PC-3 (cell line): ENCODE measurements around the gene TSKS.

Experiments
- CTCF ChIP-seq: fragments of 300-600 bp; sonication (generic); conservative IDR thresholded peaks from 2 replicates; pipeline ENCODE4 v1.5.1; 2017; ENCODE audit warnings: antibody characterized with exemption, low read depth, mild to moderate bottlenecking, low read length
- EZH2 ChIP-seq: fragments of 300-600 bp; sonication (generic); IDR thresholded peaks from one replicate; pipeline ENCODE4 v1.6.1; 2017; ENCODE audit warnings: antibody characterized with exemption, mild to moderate bottlenecking, low read length; ENCODE audit not compliant: unreplicated experiment
- EZH2phosphoT487 ChIP-seq: fragments of 300-600 bp; sonication (generic); IDR thresholded peaks from 2 replicates; pipeline ENCODE4 v1.6.1; 2018; ENCODE audit warnings: mild to moderate bottlenecking, antibody characterized with exemption, low read length, borderline replicate concordance

DNA sequence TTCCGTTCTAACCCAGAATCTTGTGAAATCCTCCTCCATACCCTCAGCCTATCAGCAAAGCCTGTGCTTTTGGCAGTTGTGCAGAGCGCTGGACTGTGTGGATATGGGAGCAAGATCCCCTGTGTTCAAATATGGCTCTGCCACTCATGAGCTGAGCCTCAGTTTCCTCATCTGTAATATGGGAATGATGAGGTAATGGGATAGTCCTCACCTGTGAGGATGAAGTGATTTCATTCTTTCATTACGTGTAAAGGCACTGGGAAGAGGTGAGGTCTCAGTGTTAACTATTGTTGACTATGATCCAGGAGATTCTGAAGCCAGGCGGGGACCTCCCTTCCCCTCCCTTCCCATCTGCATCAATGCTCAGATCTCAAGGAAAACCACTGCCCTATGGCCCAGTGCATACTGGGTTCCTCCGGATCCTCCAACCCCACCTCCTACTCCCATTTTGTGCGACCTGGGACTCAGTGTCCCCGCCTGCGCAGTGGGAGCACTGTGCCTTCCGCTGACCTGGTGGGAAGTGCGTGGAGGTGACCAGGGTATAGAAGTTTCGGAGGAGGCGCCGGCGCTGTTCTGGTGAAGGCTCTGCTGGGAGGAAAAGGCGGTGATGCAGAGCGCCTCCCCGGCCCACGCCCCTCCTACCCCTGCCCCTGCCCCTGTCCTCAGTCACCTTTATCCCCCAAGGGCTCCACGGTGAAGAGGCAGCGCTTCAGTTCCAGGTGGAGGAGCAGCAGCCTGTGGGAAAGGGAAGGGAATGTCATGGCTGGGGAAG is 45.0 kb upstream of the TSKS start:
- TF ChIP-seq CTCF (no peak), EZH2 (no peak), EZH2phosphoT487 (no peak)
